K562 (cell line): ENCODE measurements around the gene ARMC12. TPM values are rescaled to one million over a fixed set of nuclear protein-coding genes. Genes with fewer than 3 reads are reported as not detected.

Experiments
- C11orf30 ChIP-seq: fragments of 450-650 bp; IDR thresholded peaks from 2 replicates; pipeline ENCODE4 v1.6.1; 2016; ENCODE audit warnings: low read depth, mild to moderate bottlenecking
- CEBPB ChIP-seq: fragments of 450-650 bp; IDR thresholded peaks from 2 replicates; pipeline ENCODE4 v1.6.1; 2016; ENCODE audit warnings: missing genetic modification characterization, missing compliant biosample characterization
- CTBP1 ChIP-seq: fragments of 450-650 bp; IDR thresholded peaks from 2 replicates; pipeline ENCODE4 v1.6.1; 2016; ENCODE audit warnings: borderline replicate concordance
- ELK3 ChIP-seq: fragments of 450-650 bp; formaldehyde crosslinking; IDR thresholded peaks from 2 replicates; pipeline ENCODE4 v1.4.0; 2020; ENCODE audit warnings: mild to moderate bottlenecking
- GABPA ChIP-seq: fragments of 200-800 bp; sonication (Bioruptor generic); conservative IDR thresholded peaks from 2 replicates; pipeline ENCODE4 v1.6.1; 2016; ENCODE audit warnings: low read depth, missing genetic modification characterization, missing compliant biosample characterization
- GTF2F1 ChIP-seq: IDR thresholded peaks from 2 replicates; pipeline ENCODE4 v1.6.1; 2011; ENCODE audit warnings: low read depth, low read length, improper control_type of control experiment
- MAFF ChIP-seq: IDR thresholded peaks from 2 replicates; pipeline ENCODE4 v1.6.1; 2012; ENCODE audit warnings: low read length, improper control_type of control experiment
- NUFIP1 ChIP-seq: fragments of 450-650 bp; IDR thresholded peaks from 2 replicates; pipeline ENCODE4 v1.6.1; 2018; ENCODE audit not compliant: partially characterized antibody
- POLR2AphosphoS2 ChIP-seq: IDR thresholded peaks from 2 replicates; pipeline ENCODE4 v1.6.1; 2012; ENCODE audit warnings: low read length, improper control_type of control experiment
- RB1 ChIP-seq: fragments of 450-650 bp; IDR thresholded peaks from 2 replicates; pipeline ENCODE4 v1.6.1; 2017; ENCODE audit warnings: low read depth, mild to moderate bottlenecking
- RREB1 ChIP-seq: fragments of 250-450 bp; sonication (Bioruptor Pico); IDR thresholded peaks from 2 replicates; pipeline ENCODE4 v1.4.0; 2020
- SRF ChIP-seq, 2 experiments: fragments of 250-450, 450-650 bp in 1 of 2; sonication (Bioruptor Pico) in 1 of 2; sonication (generic) in 1 of 2; formaldehyde crosslinking; IDR thresholded peaks; 2 replicates each; pipeline versions ENCODE4 v1.5.0 to v1.5.1; 2020 to 2022; ENCODE audit warnings: mild to moderate bottlenecking in 1 of 2, missing genetic modification reagents in 1 of 2
- STAG1 ChIP-seq: sonication (generic); formaldehyde crosslinking; IDR thresholded peaks from 2 replicates; pipeline ENCODE4 v1.5.0; 2020; ENCODE audit warnings: missing genetic modification reagents, borderline replicate concordance
- TCF7 ChIP-seq: sonication (generic); IDR thresholded peaks from 2 replicates; pipeline ENCODE4 v1.6.1; 2016; ENCODE audit warnings: antibody characterized with exemption, borderline replicate concordance
- TEAD4 ChIP-seq, 2 experiments: sonication (generic) in 1 of 2; formaldehyde crosslinking in 1 of 2; IDR thresholded peaks; 2 replicates each; pipeline versions ENCODE4 v1.6.1 to v1.8.0; 2012 to 2022; ENCODE audit warnings: borderline replicate concordance in 1 of 2, inconsistent platforms in 1 of 2, low read length in 1 of 2, mild to moderate bottlenecking in 1 of 2, missing genetic modification reagents in 1 of 2
- ZBTB2 ChIP-seq: fragments of 450-650 bp; IDR thresholded peaks from 2 replicates; pipeline ENCODE4 v1.6.1; 2016; ENCODE audit warnings: antibody characterized with exemption
- ZC3H4 ChIP-seq: sonication (generic); formaldehyde crosslinking; IDR thresholded peaks from 2 replicates; pipeline ENCODE4 v1.9.0; 2021; ENCODE audit warnings: missing genetic modification reagents, borderline replicate concordance
- ZNF224 ChIP-seq: sonication (generic); formaldehyde crosslinking; IDR thresholded peaks from 2 replicates; pipeline ENCODE4 v1.8.0; 2022; ENCODE audit warnings: mild to moderate bottlenecking, missing genetic modification reagents
- ZNF431 ChIP-seq: sonication (generic); formaldehyde crosslinking; IDR thresholded peaks from 2 replicates; pipeline ENCODE4 v1.8.0; 2022; ENCODE audit warnings: mild to moderate bottlenecking, missing genetic modification reagents
- ZSCAN29 ChIP-seq: fragments of 450-650 bp; IDR thresholded peaks from 2 replicates; pipeline ENCODE4 v1.6.1; 2017
- polyA plus RNA-seq, 8 experiments: library from polyadenylated mRNA; depleted of rRNA in 4 of 8; stranded (reverse) in 5 of 8; unstranded in 3 of 8; fragments of >200 nt; fragmentation: Nextera tagmentation in 2 of 8; fragmentation: Illumina TruSeq in 1 of 8; extraction: Ambion mirVana in 2 of 8; extraction: Trizol in 1 of 8; gene quantifications; 2 replicates each; pipeline versions ENCODE4 v1.2.1 to v1.2.3, GENCODE V29; 2011 to 2014; ENCODE audit warnings: inconsistent platforms in 1 of 8, missing spikeins in 1 of 8
- total RNA-seq, 7 experiments: library from RNA; depleted of rRNA in 6 of 7; stranded (reverse); fragments of >200 nt in 6 of 7; fragmentation: Illumina TruSeq in 2 of 7; extraction: Trizol in 2 of 7; gene quantifications; 2 replicates each; pipeline versions ENCODE4 v1.2.1 to v1.2.3, GENCODE V29; 2011 to 2021; ENCODE audit warnings: low replicate concordance in 1 of 7

Gene ARMC12
- total and polyA plus RNA-seq, 9 of the 15 experiments (the other 6 are each of a cell fraction or from before 2014, with no cell fraction given): 0.09 to 0.58 (median 0.31) TPM; not detected in 3

- TF ChIP-seq RREB1 (no peak), C11orf30 (peak; percentile 92), TCF7 (no peak), ZNF224 (CRISPR knock-in tag) (no peak), CTBP1 (peak; percentile 64), ZBTB2 (no peak), CEBPB (0 out of 2 replicates have a peak, but pooled peaks have one; percentile 39), ELK3 (CRISPR knock-in tag) (no peak), GTF2F1 (no peak), STAG1 (CRISPR knock-in tag) (peak; percentile 20; the same call in 1 of the 2 replicates), NUFIP1 (no peak), ZC3H4 (CRISPR knock-in tag) (0 out of 2 replicates have a peak, but pooled peaks have one; percentile 32), SRF (CRISPR knock-in tag; IDR thresholded peaks at IDR 0.05) (peak in 1 of 2 experiments; percentile 13; a peak in 1 of 4 replicates), RB1 (no peak), MAFF (peak; percentile 45; the same call in 1 of the 2 replicates), GABPA (no peak), ZNF431 (CRISPR knock-in tag) (no peak), POLR2AphosphoS2 (no peak), ZSCAN29 (no peak), TEAD4 (IDR thresholded peaks at IDR 0.05; ENCODE audit: low read length) (no peak), TEAD4 (CRISPR knock-in tag; IDR thresholded peaks at IDR 0.05; ENCODE audit: borderline replicate concordance) (0 out of 2 replicates have a peak, but pooled peaks have one; percentile 42)
These were observed 58.0 kb downstream of the ARMC12 start (continued) for GRCh38 chr6:35794536-35795452.
